Effector memory CD4-positive, alpha-beta T cell (primary cell): Measurements from ENCODE around the gene DOCK7.

ENCODE experiments used
- DNase-seq, 3 donors: peaks; one replicate each; pipeline ENCODE4 v3.0.0-alpha.2; 2020
- H3K27ac ChIP-seq: 2 replicates; pipeline ENCODE4 v1.7.0; 2013; ENCODE audit warnings: mild to moderate bottlenecking, low read length, moderate library complexity; ENCODE audit not compliant: insufficient read depth, poor library complexity, severe bottlenecking
- H3K27me3 ChIP-seq: replicated peaks from 2 replicates; pipeline ENCODE4 v1.7.0; 2013; ENCODE audit warnings: mild to moderate bottlenecking, low read length; ENCODE audit not compliant: insufficient read depth, control insufficient read depth, poor library complexity, severe bottlenecking
- H3K36me3 ChIP-seq: 2 replicates; pipeline ENCODE4 v1.7.0; 2013; ENCODE audit warnings: mild to moderate bottlenecking, low read length, moderate library complexity; ENCODE audit not compliant: control insufficient read depth, insufficient read depth
- H3K4me1 ChIP-seq: 2 replicates; pipeline ENCODE4 v1.7.0; 2013; ENCODE audit warnings: low read length, mild to moderate bottlenecking; ENCODE audit not compliant: control insufficient read depth, insufficient read depth, poor library complexity, severe bottlenecking
- H3K4me3 ChIP-seq: 2 replicates; pipeline ENCODE4 v1.7.0; 2013; ENCODE audit warnings: low read length, low read depth, mild to moderate bottlenecking; ENCODE audit not compliant: insufficient read depth, poor library complexity, severe bottlenecking
- H3K9me3 ChIP-seq: 2 replicates; pipeline ENCODE4 v1.7.0; 2013; ENCODE audit warnings: mild to moderate bottlenecking, low read length, moderate library complexity; ENCODE audit not compliant: control insufficient read depth

Gene DOCK7

DNA sequence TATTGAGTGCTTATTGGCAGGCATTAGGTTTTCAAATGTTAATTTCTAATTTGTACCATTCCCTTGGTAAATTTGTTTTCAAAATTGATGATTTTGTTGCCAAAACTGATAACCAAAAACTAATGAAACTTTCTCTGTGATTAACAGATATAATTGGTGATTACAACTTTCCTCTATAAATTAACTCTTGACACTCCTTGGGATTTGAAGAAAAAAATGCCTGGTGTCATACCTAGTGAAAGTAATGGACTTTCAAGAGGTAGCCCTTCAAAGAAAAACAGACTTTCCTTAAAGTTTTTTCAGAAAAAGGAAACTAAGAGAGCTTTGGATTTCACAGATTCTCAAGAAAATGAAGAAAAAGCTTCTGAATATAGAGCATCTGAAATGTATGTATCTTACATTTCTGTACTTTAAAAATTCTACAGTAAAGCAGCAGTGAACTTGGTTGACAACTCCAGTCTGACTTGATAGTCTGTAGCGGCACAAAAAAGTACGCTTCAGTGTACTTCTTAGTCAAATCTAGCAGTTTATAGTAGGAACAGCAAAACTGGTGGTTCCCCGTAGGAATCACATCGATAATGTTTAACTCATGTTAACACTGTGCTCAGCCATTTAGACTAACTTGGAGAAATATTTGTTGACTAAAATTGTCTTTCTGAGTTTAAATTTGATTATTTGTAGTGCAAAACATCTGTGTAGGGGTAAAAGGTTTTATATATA is 248.4 kb downstream of the DOCK7 start:
- Histone ChIP-seq H3K4me3 (no peak overlapping the region), H3K27me3 (no peaks in the 10 kb centered on the region), H3K4me1 (peaks cover 26% of the 10 kb centered on the region), H3K9me3 (no peaks in the 10 kb centered on the region), H3K36me3 (peaks cover 34% of the 10 kb centered on the region), H3K27ac (no peak overlapping the region)
- DNase-seq = no peak

- Histone ChIP-seq H3K27ac (peak overlapping the region; percentile 98), H3K36me3 (peaks cover 21% of the 10 kb centered on the region), H3K27me3 (no peaks in the 10 kb centered on the region), H3K4me3 (peak overlapping the region; percentile 76), H3K4me1 (peaks cover 26% of the 10 kb centered on the region), H3K9me3 (no peaks in the 10 kb centered on the region)
- no peak for DNase-seq
Measured at GRCh38 chr1:62438163-62438562, 250.0 kb downstream of the DOCK7 start.

- Histone ChIP-seq H3K9me3 (no peaks in the 10 kb centered on the region), H3K4me3 (peak overlapping the region; percentile 76), H3K27ac (peak overlapping the region; percentile 98), H3K36me3 (peaks cover 13% of the 10 kb centered on the region), H3K4me1 (peaks cover 26% of the 10 kb centered on the region), H3K27me3 (no peaks in the 10 kb centered on the region)
- peak in 2 of 3 donors; percentile 7 to 30 for DNase-seq
Measured at GRCh38 chr1:62437273-62437940, 250.8 kb downstream of the DOCK7 start.

DNA sequence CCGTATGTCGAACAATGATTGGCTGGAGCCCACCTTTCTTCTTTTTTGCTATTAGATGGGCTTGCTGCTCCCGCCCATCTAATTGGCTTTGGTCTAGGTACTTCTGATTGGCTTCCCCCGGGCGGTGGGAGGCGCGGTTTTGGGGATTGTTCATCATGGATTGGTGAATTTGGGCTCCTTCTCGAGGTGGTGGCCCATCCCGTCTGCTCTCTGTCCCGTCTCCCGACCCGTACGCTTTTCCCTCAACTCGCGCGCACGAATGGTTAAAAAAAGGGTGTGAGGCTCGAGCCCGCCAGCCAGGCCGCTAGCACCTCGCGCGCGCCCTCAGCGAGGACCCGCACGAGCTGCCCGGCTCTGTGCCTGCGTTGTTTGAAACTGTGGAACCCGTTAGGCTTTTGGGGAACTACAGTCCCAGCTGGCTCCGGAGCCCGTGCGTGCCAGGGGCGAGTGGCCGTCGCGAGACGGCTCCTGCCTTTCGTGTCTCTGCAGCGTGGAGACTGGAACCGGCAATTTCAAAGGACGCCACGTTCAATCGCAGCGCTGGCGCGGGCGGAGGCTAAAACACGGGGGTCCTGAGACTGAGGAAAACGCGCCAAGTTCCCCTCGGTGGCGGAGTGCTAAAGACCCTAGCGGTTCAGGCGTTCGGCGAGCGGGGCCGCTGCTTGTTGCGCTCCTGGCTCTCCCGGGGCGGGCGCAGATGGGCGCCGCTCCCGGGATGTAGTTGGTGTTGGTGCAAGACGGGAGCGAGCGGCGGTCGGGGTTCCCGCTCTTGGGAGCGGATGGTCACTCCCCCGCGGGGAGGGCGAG is 251.5 kb downstream of the DOCK7 start, which contains the start of gene USP1:
Gene USP1, plus strand, starts transcription at position 584 of the 807 bp plus-strand sequence. CDS start 2,819 bp downstream, outside the sequence.
- Histone ChIP-seq H3K36me3 (peaks cover 6% of the 10 kb centered on the region), H3K4me3 (peak within 1 kb of the TSS; percentile 76), H3K9me3 (no peaks in the 10 kb centered on the region), H3K4me1 (peaks cover 26% of the 10 kb centered on the region), H3K27ac (peak within 1 kb of the TSS; percentile 98), H3K27me3 (no peaks in the 10 kb centered on the region)
- DNase-seq = peak; percentile 97 to 99 (median 98)

GRCh38 chr1:62436039-62436465 is 252.1 kb downstream of the DOCK7 start:
- DNase-seq = no peak
- Histone ChIP-seq H3K4me3 (peak overlapping the region; percentile 76), H3K4me1 (peaks cover 26% of the 10 kb centered on the region), H3K36me3 (peaks cover under 1% of the 10 kb centered on the region), H3K9me3 (no peaks in the 10 kb centered on the region), H3K27ac (peak overlapping the region; percentile 98), H3K27me3 (no peaks in the 10 kb centered on the region)

DNA sequence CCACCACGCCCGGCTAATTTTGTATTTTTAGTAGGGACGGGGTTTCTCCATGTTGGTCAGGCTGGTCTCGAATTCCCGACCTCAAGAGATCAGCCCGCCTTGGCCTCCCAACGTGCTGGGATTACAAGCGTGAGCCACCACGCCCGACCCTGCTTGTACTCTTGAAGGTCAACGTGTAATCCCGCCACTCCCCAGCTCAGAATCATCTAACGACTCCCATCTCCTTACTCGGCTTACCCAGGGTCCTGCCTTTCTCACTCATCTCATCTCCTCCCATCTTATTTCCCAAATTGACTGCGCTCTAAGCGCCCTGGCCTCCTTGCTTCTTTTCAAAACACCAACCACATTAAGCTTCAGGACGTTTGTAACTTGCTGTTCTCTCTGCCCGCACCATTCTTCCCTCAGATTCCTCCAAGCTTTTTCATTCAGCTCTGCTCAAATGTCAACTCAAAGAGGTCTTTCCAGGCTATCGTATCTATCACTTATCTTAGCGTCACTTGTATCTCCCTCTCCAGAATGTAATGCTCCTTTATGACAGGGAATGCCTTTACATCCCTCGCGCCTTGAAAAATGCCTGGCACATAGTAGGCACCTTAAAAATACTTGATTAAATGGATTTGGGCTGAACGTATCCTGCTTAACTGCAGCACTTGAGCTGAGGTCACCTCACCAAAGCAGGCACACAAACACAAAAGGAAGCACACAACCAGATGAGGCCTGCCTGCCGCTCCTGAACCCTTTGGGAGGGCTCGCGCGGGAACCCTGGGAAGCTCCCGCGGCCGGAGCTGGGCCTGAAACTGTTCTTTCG is 252.8 kb downstream of the DOCK7 start:
- Histone ChIP-seq H3K4me1 (peaks cover 23% of the 10 kb centered on the region), H3K36me3 (no peaks in the 10 kb centered on the region), H3K27ac (peak overlapping the region; percentile 98), H3K4me3 (peak overlapping the region; percentile 76), H3K27me3 (no peaks in the 10 kb centered on the region), H3K9me3 (no peaks in the 10 kb centered on the region)
- no peak for DNase-seq

DNA sequence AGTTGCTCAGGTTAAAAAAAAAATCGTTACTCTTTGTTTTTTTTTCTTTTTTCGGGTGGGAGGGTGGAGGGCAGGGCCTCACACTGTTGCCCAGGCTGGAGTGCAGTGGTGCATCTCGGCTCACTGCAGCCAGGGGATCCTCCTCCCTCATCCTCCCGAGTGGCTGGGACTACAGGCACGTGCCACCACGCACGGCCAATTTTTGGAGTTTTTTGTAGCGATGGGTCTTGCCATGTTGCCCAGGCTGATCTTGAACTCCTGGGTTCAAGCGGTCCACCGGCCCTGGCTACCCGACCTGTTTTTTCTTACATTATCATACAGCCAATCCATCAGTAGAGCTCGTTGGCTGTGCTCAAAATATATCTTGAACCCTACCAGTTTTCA is 253.6 kb downstream of the DOCK7 start:
- H3K9me3 ChIP-seq = no peaks in the 10 kb centered on the region
- H3K4me3 ChIP-seq = no peak overlapping the region
- H3K27me3 ChIP-seq = no peaks in the 10 kb centered on the region

DNA sequence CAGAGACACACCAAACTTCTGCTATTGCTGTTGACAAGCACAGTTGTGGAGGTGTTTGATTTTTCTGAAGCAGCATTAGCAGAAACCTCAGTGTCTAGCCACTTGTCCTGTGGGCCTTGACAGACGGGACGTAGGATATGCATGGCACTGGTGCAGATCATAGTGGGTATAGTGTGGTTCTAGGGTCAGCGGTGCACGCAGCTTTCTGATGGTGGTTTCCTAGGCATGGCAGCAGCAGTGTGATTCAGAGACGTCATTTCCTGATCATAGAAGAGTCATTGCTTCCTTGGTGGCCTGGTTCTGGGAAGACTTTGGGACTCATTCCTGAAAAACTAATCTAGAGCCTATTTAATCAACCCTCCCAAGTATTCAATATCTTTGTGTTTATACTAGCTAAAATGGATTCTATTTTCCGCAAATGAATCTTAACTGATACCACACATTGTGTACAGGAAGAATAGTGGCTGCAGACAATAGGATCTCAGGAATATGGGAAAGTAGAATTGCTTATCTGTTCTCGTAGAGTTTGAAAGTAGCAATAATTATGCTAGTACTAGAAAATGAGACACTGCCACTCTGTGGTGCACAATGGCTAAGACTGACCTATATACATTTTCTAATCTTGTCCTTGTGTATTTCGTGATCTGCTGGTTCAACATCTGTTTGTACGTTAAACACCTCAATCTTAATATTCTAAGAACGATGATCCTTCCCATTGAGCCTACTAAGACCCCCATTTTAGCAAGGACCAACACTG is 254.1 kb downstream of the DOCK7 start:
- H3K27ac ChIP-seq = no peak overlapping the region
- H3K4me1 ChIP-seq = peaks cover 16% of the 10 kb centered on the region
- no peaks in the 10 kb centered on the region for H3K27me3 ChIP-seq
- DNase-seq = no peak
- no peaks in the 10 kb centered on the region for H3K36me3 ChIP-seq
- H3K4me3 ChIP-seq = no peak overlapping the region
- H3K9me3 ChIP-seq = no peaks in the 10 kb centered on the region

More for the DNA sequence above, 253.6 kb downstream of the DOCK7 start:
- Histone ChIP-seq H3K36me3 (no peaks in the 10 kb centered on the region), H3K4me1 (peaks cover 19% of the 10 kb centered on the region), H3K27ac (no peak overlapping the region)
- no peak for DNase-seq

GRCh38 chr1:62429581-62429980 is 258.6 kb downstream of the DOCK7 start:
- Histone ChIP-seq H3K27me3 (no peaks in the 10 kb centered on the region), H3K4me1 (no peaks in the 10 kb centered on the region), H3K9me3 (no peaks in the 10 kb centered on the region), H3K27ac (no peak overlapping the region), H3K4me3 (no peak overlapping the region), H3K36me3 (no peaks in the 10 kb centered on the region)
- DNase-seq = no peak
